Muscle of leg (tissue), 16 donors: Measurements from ENCODE around the gene NOSTRIN. TPM values are rescaled to one million over a fixed set of nuclear protein-coding genes. Genes with fewer than 3 reads are reported as not detected.
"Not testable (repeated sequence)": the region's sequence is repeated elsewhere in the genome, so short reads cannot be mapped to it uniquely, and the experiment has no call there.

Experiments used
- DNase-seq: peaks from one replicate; pipeline ENCODE4 v3.0.0; 2013
- H3K27ac ChIP-seq: one replicate; pipeline ENCODE4 v1.5.1; 2013; ENCODE audit warnings: mild to moderate bottlenecking, low read length, control low read depth
- H3K27me3 ChIP-seq: one replicate; pipeline ENCODE4 v1.6.1; 2013; ENCODE audit warnings: low read length; ENCODE audit not compliant: control insufficient read depth, insufficient read depth
- H3K36me3 ChIP-seq: one replicate; pipeline ENCODE4 v1.6.1; 2013; ENCODE audit warnings: low read length; ENCODE audit not compliant: control insufficient read depth, insufficient read depth
- H3K4me1 ChIP-seq: one replicate; pipeline ENCODE4 v1.6.1; 2013; ENCODE audit warnings: low read length; ENCODE audit not compliant: control insufficient read depth, insufficient read depth
- H3K4me3 ChIP-seq: one replicate; pipeline ENCODE4 v1.5.1; 2013; ENCODE audit warnings: low read length, control low read depth
- H3K9me3 ChIP-seq: replicated peaks from 2 replicates; pipeline ENCODE4 v1.6.1; 2013; ENCODE audit warnings: low read depth, low read length; ENCODE audit not compliant: control insufficient read depth
- WGBS: methylation state at CpG from one replicate; pipeline ENCODE4 v1.1.5; 2013; ENCODE audit warnings: missing lambda C conversion rate; ENCODE audit not compliant: insufficient coverage; 5-methylcytosine and 5-hydroxymethylcytosine counted together
- long read RNA-seq, 11 donors: transcript quantifications; one replicate each; lab custom pipeline, GENCODE V29; 2026
- polyA plus RNA-seq, 8 donors: library from polyadenylated mRNA; unstranded; fragments of 120-200 nt; gene quantifications; one replicate each; pipeline versions ENCODE4 v1.2.1 to v1.2.3, GENCODE V29; 2013; ENCODE audit warnings: inconsistent platforms in 1 of 8, low replicate concordance in 1 of 8; ENCODE audit not compliant: insufficient read length in 8 of 8, insufficient read depth in 1 of 8
- total RNA-seq: library from RNA; stranded (reverse); fragments of 120-200 nt; gene quantifications from one replicate; pipeline ENCODE4 v1.2.4, GENCODE V29; 2013

The NOSTRIN gene, protein sequence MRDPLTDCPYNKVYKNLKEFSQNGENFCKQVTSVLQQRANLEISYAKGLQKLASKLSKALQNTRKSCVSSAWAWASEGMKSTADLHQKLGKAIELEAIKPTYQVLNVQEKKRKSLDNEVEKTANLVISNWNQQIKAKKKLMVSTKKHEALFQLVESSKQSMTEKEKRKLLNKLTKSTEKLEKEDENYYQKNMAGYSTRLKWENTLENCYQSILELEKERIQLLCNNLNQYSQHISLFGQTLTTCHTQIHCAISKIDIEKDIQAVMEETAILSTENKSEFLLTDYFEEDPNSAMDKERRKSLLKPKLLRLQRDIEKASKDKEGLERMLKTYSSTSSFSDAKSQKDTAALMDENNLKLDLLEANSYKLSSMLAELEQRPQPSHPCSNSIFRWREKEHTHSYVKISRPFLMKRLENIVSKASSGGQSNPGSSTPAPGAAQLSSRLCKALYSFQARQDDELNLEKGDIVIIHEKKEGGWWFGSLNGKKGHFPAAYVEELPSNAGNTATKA
- total RNA-seq: 9.2 TPM
- 10 to 100 TPM in 5 of 8 donors, 1 to 10 TPM in 3; 7.7 to 15.1 (median 10.4) TPM for polyA plus RNA-seq
- long read RNA-seq, donor 1: 0 reads
- long read RNA-seq, donor 2: 0 reads
- long read RNA-seq, donor 3, partial matches to known transcripts: 0 of 2 reads
- long read RNA-seq, donor 3, other reads (novel, unspliced or antisense): 0 of 2 reads
- long read RNA-seq, donor 4, partial matches to known transcripts: 0 of 1 reads
- long read RNA-seq, donor 4, other reads (novel, unspliced or antisense): 0 of 1 reads
- long read RNA-seq, donor 5, partial matches to known transcripts: 6 of 24 reads
- long read RNA-seq, donor 5, other reads (novel, unspliced or antisense): 16 of 24 reads
- long read RNA-seq, donor 6, partial matches to known transcripts: 0 of 3 reads
- long read RNA-seq, donor 6, other reads (novel, unspliced or antisense): 0 of 3 reads
- long read RNA-seq, donor 7, partial matches to known transcripts: 11 of 23 reads
- long read RNA-seq, donor 7, other reads (novel, unspliced or antisense): 10 of 23 reads
- long read RNA-seq, donor 8, partial matches to known transcripts: 0 of 12 reads
- long read RNA-seq, donor 8, other reads (novel, unspliced or antisense): 11 of 12 reads
- long read RNA-seq, donor 9, partial matches to known transcripts: 0 of 8 reads
- long read RNA-seq, donor 9, other reads (novel, unspliced or antisense): 8 of 8 reads
- long read RNA-seq, donor 10, partial matches to known transcripts: 0 of 1 reads
- long read RNA-seq, donor 10, other reads (novel, unspliced or antisense): 0 of 1 reads
- long read RNA-seq, donor 11: 0 reads

- peak; percentile 66 for DNase-seq
- no peaks in the 10 kb centered on the region for H3K9me3 ChIP-seq
- no peaks in the 10 kb centered on the region for H3K36me3 ChIP-seq
- H3K27ac ChIP-seq: peak within 1 kb of the TSS; percentile 74
- H3K27me3 ChIP-seq: no peaks in the 10 kb centered on the region
- WGBS: 35% methylated on average over 6 of the region's 10 CpGs
- H3K4me3 ChIP-seq: peak within 1 kb of the TSS; percentile 19
- peaks cover 7% of the 10 kb centered on the region for H3K4me1 ChIP-seq
These were observed at the start of gene NOSTRIN for GRCh38 chr2:168801961-168802858. Gene NOSTRIN, plus strand, starts transcription at chr2:168802637. Its CDS starts 10 bp downstream, at chr2:168802647.

- H3K36me3 ChIP-seq: peaks cover 12% of the 10 kb centered on the region
These were observed 48.6 kb upstream of the NOSTRIN start for GRCh38 chr2:168753765-168754329.

GRCh38 chr2:168757223-168757622 lies 45.2 kb upstream of the NOSTRIN start:
- Histone ChIP-seq H3K36me3 (peaks cover 12% of the 10 kb centered on the region), H3K4me3 (no peak overlapping the region), H3K27ac (no peak overlapping the region), H3K9me3 (no peaks in the 10 kb centered on the region), H3K4me1 (peaks cover 3% of the 10 kb centered on the region), H3K27me3 (no peaks in the 10 kb centered on the region)
- no peak for DNase-seq
- WGBS: 50% methylated on average over 1 of the region's 3 CpGs

More at GRCh38 chr2:168753765-168754329, 48.6 kb upstream of the NOSTRIN start:
- Histone ChIP-seq H3K27me3 (no peaks in the 10 kb centered on the region), H3K4me1 (peaks cover 22% of the 10 kb centered on the region), H3K27ac (no peak overlapping the region), H3K4me3 (no peak overlapping the region), H3K9me3 (no peaks in the 10 kb centered on the region)
- 100% methylated on average over 1 of the region's 8 CpGs for WGBS
- no peak for DNase-seq

DNA sequence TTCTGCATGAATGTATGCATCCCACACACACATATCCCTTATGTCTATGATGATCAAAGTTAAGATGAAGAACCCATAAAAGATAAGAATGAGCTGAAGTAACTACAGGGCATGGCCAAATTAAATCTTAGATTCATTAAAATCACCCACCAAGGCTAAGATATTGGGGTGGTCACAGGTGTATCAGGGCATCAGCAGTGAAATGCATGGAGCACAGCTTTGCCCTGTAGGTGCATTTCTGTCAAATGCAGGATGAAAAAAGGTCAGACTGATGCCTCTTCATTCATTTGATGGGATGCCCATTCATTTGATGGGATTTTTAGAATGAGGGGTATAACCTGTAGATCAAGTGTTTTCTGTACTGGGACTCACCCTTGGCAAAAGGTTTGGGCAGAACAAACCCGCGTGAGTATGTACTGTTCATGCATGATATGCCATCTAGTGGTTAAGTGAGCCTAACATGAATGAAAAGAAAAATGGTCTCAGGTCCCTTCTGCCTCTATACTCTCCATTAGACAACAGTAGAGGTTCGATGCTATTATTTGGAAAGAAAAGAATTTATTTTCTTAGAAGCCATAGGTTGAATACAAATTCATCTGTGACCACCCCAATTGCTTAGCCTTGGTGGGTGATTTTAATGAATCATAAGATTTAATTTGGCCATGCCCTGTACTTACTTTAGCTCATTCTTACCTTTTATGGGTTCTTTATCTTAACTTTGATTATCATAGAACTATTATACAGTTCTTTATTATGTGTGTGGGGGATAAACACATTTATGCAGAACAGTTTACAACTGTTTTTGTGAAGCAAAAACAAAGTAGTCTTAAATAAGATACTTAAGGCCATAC lies 43.2 kb upstream of the NOSTRIN start:
- Histone ChIP-seq H3K4me1 (no peaks in the 10 kb centered on the region), H3K4me3 (no peak overlapping the region), H3K36me3 (peaks cover 8% of the 10 kb centered on the region), H3K27ac (no peak overlapping the region), H3K9me3 (no peaks in the 10 kb centered on the region), H3K27me3 (no peaks in the 10 kb centered on the region)
- WGBS: no CpG with 5 or more reads among the region's 3 CpGs
- DNase-seq: peak; percentile 79

DNA sequence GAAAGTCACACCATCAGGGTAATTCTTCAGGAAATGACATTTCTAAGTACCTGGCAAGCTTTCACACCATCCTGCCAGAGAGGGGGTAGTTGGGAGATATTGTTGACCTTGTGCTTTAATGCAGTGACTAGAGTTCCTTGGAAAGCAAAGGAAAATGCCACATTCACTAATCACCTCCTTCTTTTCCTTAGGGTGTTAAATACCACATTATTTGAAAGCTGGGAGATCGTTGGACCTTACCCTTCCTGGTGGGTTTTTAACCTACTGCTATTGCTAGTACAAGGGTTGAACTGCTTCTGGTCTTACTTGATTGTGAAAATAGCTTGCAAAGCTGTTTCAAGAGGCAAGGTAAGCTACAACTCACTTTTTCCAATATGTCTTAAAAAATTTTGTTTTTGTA lies 37.0 kb upstream of the NOSTRIN start:
- Histone ChIP-seq H3K27me3 (no peaks in the 10 kb centered on the region), H3K27ac (no peak overlapping the region), H3K4me1 (no peaks in the 10 kb centered on the region), H3K36me3 (peaks cover 13% of the 10 kb centered on the region), H3K4me3 (no peak overlapping the region), H3K9me3 (no peaks in the 10 kb centered on the region)
- DNase-seq: no peak
- no CpG with 5 or more reads among the region's 1 CpG for WGBS

DNA sequence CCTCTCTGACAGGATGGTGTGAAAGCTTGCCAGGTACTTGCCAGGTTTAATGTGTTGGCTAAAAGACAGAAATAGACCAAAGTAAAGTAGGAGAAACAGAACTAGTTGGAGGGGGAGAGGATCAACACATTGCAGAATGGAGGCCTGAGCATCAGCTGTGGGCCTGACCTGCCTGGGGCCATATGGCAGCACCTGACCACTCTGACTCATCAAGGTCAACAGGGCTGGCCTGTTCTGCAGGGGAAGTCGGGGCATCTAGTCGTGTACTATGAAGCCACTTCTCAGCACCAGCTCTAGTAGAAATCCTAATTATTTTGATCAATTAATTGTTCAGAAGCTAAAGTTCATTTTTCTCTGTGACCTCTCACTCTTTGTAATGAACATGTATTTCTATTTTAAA lies 35.8 kb upstream of the NOSTRIN start:
- H3K27ac ChIP-seq: no peak overlapping the region
- H3K36me3 ChIP-seq: peaks cover 13% of the 10 kb centered on the region
- no peaks in the 10 kb centered on the region for H3K27me3 ChIP-seq
- no peak for DNase-seq
- no CpG with 5 or more reads among the region's 2 CpGs for WGBS
- H3K4me1 ChIP-seq: no peaks in the 10 kb centered on the region
- H3K9me3 ChIP-seq: no peaks in the 10 kb centered on the region
- H3K4me3 ChIP-seq: no peak overlapping the region

GRCh38 chr2:168767258-168767657 lies 35.2 kb upstream of the NOSTRIN start:
- H3K9me3 ChIP-seq: no peaks in the 10 kb centered on the region
- DNase-seq: no peak
- no peak overlapping the region for H3K4me3 ChIP-seq
- H3K27me3 ChIP-seq: no peaks in the 10 kb centered on the region
- WGBS: no CpG with 5 or more reads among the region's 1 CpG
- H3K27ac ChIP-seq: no peak overlapping the region
- peaks cover 13% of the 10 kb centered on the region for H3K36me3 ChIP-seq
- H3K4me1 ChIP-seq: no peaks in the 10 kb centered on the region

DNA sequence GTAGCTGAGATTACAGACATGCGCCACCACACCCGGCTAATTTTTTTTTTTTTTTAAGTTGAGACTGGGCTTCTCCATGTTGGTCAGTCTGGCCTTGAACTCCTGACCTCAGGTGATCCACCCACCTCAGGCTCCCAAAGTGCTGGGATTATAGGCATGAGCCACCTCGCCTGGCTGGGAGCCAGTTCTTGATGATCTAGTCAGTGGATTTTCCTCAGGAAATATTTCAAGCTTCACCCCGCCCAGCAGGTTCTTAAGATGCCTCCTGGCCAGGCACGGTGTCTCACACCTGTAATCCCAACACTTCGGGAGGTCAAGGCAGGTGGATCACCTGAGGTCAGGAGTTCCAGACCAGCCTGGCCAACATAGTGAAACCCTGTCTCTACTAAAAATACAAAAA lies 34.1 kb upstream of the NOSTRIN start:
- not testable (repeated sequence) for H3K9me3 ChIP-seq, H3K4me3 ChIP-seq, DNase-seq, H3K27ac ChIP-seq, H3K27me3 ChIP-seq, H3K4me1 ChIP-seq
- H3K36me3 ChIP-seq: peaks cover 15% of the 10 kb centered on the region
- 97% methylated on average over 4 of the region's 6 CpGs for WGBS
